Erythroblast (primary cell): ENCODE results near the gene GABRB1.

Experiments
- GATA1 ChIP-seq: IDR thresholded peaks from 2 replicates; pipeline ENCODE4 v1.6.1; 2011; ENCODE audit warnings: low read depth, mild to moderate bottlenecking, control low read depth, low read length, moderate library complexity
- POLR2A ChIP-seq: IDR thresholded peaks from 2 replicates; pipeline ENCODE4 v1.6.1; 2011; ENCODE audit warnings: mild to moderate bottlenecking, low read length

GRCh38 chr4:47372561-47372960 is 341.2 kb downstream of the GABRB1 start:
- TF ChIP-seq POLR2A (no peak), GATA1 (no peak)
